NCI-H1417 treated with DMSO at 0.1 percent for 48 hours (cell line): ENCODE data around the gene DPYSL4.

Experiments
- DNase-seq: peaks from one replicate; lab custom pipeline; 2025; lab: John Stamatoyannopoulos, UW

The DPYSL4 gene

GRCh38 chr10:132178672-132179545 lies 7.8 kb upstream of the DPYSL4 start:
- no peak for DNase-seq

- no peak for DNase-seq
These were observed 7.0 kb upstream of the DPYSL4 start for GRCh38 chr10:132179551-132180392.

GRCh38 chr10:132180736-132181135 lies 6.0 kb upstream of the DPYSL4 start:
- no peak for DNase-seq

- no peak for DNase-seq
These were observed 4.9 kb upstream of the DPYSL4 start for GRCh38 chr10:132181691-132182425.

GRCh38 chr10:132182591-132182990 lies 4.2 kb upstream of the DPYSL4 start:
- DNase-seq, result no peak

GRCh38 chr10:132183046-132183445 lies 3.7 kb upstream of the DPYSL4 start:
- DNase-seq, result no peak

GRCh38 chr10:132184816-132185593 lies 1.7 kb upstream of the DPYSL4 start:
- DNase-seq, result no peak

- DNase-seq, result no peak
These were observed 904 bp upstream of the DPYSL4 start for GRCh38 chr10:132185601-132186487.

GRCh38 chr10:132187430-132188138 lies 836 bp downstream of the DPYSL4 start:
- no peak for DNase-seq

- DNase-seq, result no peak
These were observed 1.6 kb downstream of the DPYSL4 start for GRCh38 chr10:132188331-132188730.

GRCh38 chr10:132189016-132189415 lies 2.3 kb downstream of the DPYSL4 start:
- no peak for DNase-seq

- no peak for DNase-seq
These were observed 3.2 kb downstream of the DPYSL4 start for GRCh38 chr10:132189810-132190422.

- DNase-seq, result no peak
These were observed 5.6 kb downstream of the DPYSL4 start for GRCh38 chr10:132192076-132192975.

- DNase-seq, result no peak
These were observed 6.4 kb downstream of the DPYSL4 start for GRCh38 chr10:132192991-132193665.

- DNase-seq, result no peak
These were observed 7.3 kb downstream of the DPYSL4 start for GRCh38 chr10:132193907-132194552.

- no peak for DNase-seq
These were observed 8.0 kb downstream of the DPYSL4 start for GRCh38 chr10:132194726-132195125.

- no peak for DNase-seq
These were observed 8.8 kb downstream of the DPYSL4 start for GRCh38 chr10:132195366-132196075.
